T-helper 9 cell (primary cell): ENCODE data around the gene RANBP17.
A peak's percentile ranks its signal among the peaks of the same experiment; 100 is the strongest.

Experiments
- DNase-seq: peaks from one replicate; pipeline ENCODE4 v3.0.0-alpha.2; 2020

Gene RANBP17

GRCh38 chr5:171323806-171324632 lies 462.2 kb downstream of the RANBP17 start:
- DNase-seq, result no peak

GRCh38 chr5:171330021-171330420 lies 468.2 kb downstream of the RANBP17 start:
- no peak for DNase-seq

GRCh38 chr5:171335616-171336015 lies 473.8 kb downstream of the RANBP17 start:
- DNase-seq, result no peak

- no peak for DNase-seq
Measured at GRCh38 chr5:171336521-171337209, 474.8 kb downstream of the RANBP17 start.

- no peak for DNase-seq
Measured at GRCh38 chr5:171337210-171337569, 475.4 kb downstream of the RANBP17 start.

- no peak for DNase-seq
Measured at GRCh38 chr5:171340042-171340441, 478.2 kb downstream of the RANBP17 start.

GRCh38 chr5:171340491-171340890 lies 478.7 kb downstream of the RANBP17 start:
- DNase-seq, result no peak

- DNase-seq, result peak; percentile 12
Measured at GRCh38 chr5:171342362-171343111, 480.7 kb downstream of the RANBP17 start.

- DNase-seq, result no peak
Measured at GRCh38 chr5:171344936-171345608, 483.3 kb downstream of the RANBP17 start.
